Neural progenitor cell (in vitro differentiated cells): ENCODE measurements around the gene GLI2.

ENCODE experiments used
- CTCF ChIP-seq: fragments of 200-600 bp; sonication (generic); IDR thresholded peaks from 2 replicates; pipeline ENCODE4 v1.5.1; 2017; ENCODE audit warnings: antibody characterized with exemption, mild to moderate bottlenecking
- EZH2phosphoT487 ChIP-seq: fragments of 200-600 bp; sonication (generic); IDR thresholded peaks from 2 replicates; pipeline ENCODE4 v1.6.1; 2017; ENCODE audit warnings: antibody characterized with exemption

GRCh38 chr2:120715941-120716340 is 19.7 kb upstream of the GLI2 start:
- TF ChIP-seq CTCF (no peak), EZH2phosphoT487 (no peak)
